Fibroblast of lung (primary cell): ENCODE results near the gene MTA2. TPM values are rescaled to one million over a fixed set of nuclear protein-coding genes. Genes with fewer than 3 reads are reported as not detected.

Experiments used
- DNase-seq, 2 donors: peaks; one replicate each; pipeline versions ENCODE4 v3.0.0 to v3.0.0-alpha.2; 2010; ENCODE audit warnings: low read depth in 2 of 2
- H2AFZ ChIP-seq: 2 replicates; pipeline ENCODE4 v1.5.1; 2012; ENCODE audit warnings: low read length, control low read depth, inconsistent platforms
- H3K27ac ChIP-seq: 2 replicates; pipeline ENCODE4 v1.5.1; 2011; ENCODE audit warnings: low read length, control low read depth; ENCODE audit not compliant: insufficient read depth
- H3K27me3 ChIP-seq: 2 replicates; pipeline ENCODE4 v1.5.1; 2011; ENCODE audit warnings: mild to moderate bottlenecking, low read length; ENCODE audit not compliant: control insufficient read depth, insufficient read depth
- H3K36me3 ChIP-seq: 2 replicates; pipeline ENCODE4 v1.5.1; 2011; ENCODE audit warnings: low read length; ENCODE audit not compliant: control insufficient read depth, insufficient read depth
- H3K4me1 ChIP-seq: 2 replicates; pipeline ENCODE4 v1.5.1; 2011; ENCODE audit warnings: low read length; ENCODE audit not compliant: control insufficient read depth, insufficient read depth; ENCODE audit errors: extremely low read depth
- H3K4me2 ChIP-seq: 2 replicates; pipeline ENCODE4 v1.5.1; 2011; ENCODE audit warnings: low read length, control low read depth; ENCODE audit not compliant: insufficient read depth; ENCODE audit errors: extremely low read depth
- H3K4me3 ChIP-seq, 4 experiments: fragments of 200-600 bp in 1 of 4; sonication (generic) in 1 of 4; replicated peaks in 1 of 4; 2 replicates each; pipeline ENCODE4 v1.5.1; 2011 to 2016; ENCODE audit warnings: low read length in 4 of 4, low read depth in 3 of 4, mild to moderate bottlenecking in 3 of 4, control low read depth in 2 of 4, inconsistent platforms in 1 of 4, mixed read lengths in 1 of 4; ENCODE audit not compliant: insufficient read depth in 1 of 4; ENCODE audit errors: control extremely low read depth in 1 of 4
- H3K79me2 ChIP-seq: 2 replicates; pipeline ENCODE4 v1.5.1; 2012; ENCODE audit warnings: mild to moderate bottlenecking, low read length, inconsistent platforms; ENCODE audit not compliant: control insufficient read depth, insufficient read depth
- H3K9ac ChIP-seq: 2 replicates; pipeline ENCODE4 v1.5.1; 2011; ENCODE audit warnings: mild to moderate bottlenecking, low read length, control low read depth; ENCODE audit not compliant: insufficient read depth
- H3K9me3 ChIP-seq: 2 replicates; pipeline ENCODE4 v1.5.1; 2012; ENCODE audit warnings: low read depth, low read length; ENCODE audit not compliant: control insufficient read depth, insufficient read depth
- H4K20me1 ChIP-seq: 2 replicates; pipeline ENCODE4 v1.5.1; 2011; ENCODE audit warnings: low read length; ENCODE audit not compliant: control insufficient read depth, insufficient read depth; ENCODE audit errors: extremely low read depth
- CTCF ChIP-seq, 2 donors: IDR thresholded peaks in 1 of 2; conservative IDR thresholded peaks in 1 of 2; 1 replicate in 1 of 2; 2 replicates in 1 of 2; pipeline ENCODE4 v1.5.1; 2011 to 2012; ENCODE audit warnings: low read length in 2 of 2, control low read depth in 1 of 2, inconsistent platforms in 1 of 2, low read depth in 1 of 2, mild to moderate bottlenecking in 1 of 2
- EZH2 ChIP-seq: IDR thresholded peaks from 2 replicates; pipeline ENCODE4 v1.5.1; 2012; ENCODE audit warnings: low read length, control low read depth, mild to moderate bottlenecking; ENCODE audit errors: missing control alignments
- polyA plus RNA-seq, 2 donors: library from polyadenylated mRNA; depleted of rRNA in 1 of 2; stranded (reverse) in 1 of 2; unstranded in 1 of 2; fragments of >200 nt; gene quantifications; 2 replicates each; pipeline ENCODE4 v1.2.1, GENCODE V29; 2011 to 2012; ENCODE audit warnings: missing spikeins in 1 of 2
- total RNA-seq: library from RNA; depleted of rRNA; stranded (reverse); fragments of >200 nt; gene quantifications from 2 replicates; pipeline ENCODE4 v1.2.1, GENCODE V29; 2014

MTA2 gene
- total and polyA plus RNA-seq, 2 donors (not counting 1 experiment from before 2014, with no cell fraction given), result 31.4 to 117 TPM

- Histone ChIP-seq H3K4me1 (peaks cover 12% of the 10 kb centered on the region), H3K27me3 (no peaks in the 10 kb centered on the region), H4K20me1 (no peaks in the 10 kb centered on the region), H3K27ac (peak within 1 kb of the TSS; percentile 83), H3K9ac (peak within 1 kb of the TSS; percentile 61), H3K4me2 (peak within 1 kb of the TSS; percentile 93), H2AFZ (peak within 1 kb of the TSS; percentile 79), H3K4me3 (peak within 1 kb of the TSS; percentile 69 to 87 (median 79)), H3K9me3 (no peaks in the 10 kb centered on the region), H3K79me2 (no peaks in the 10 kb centered on the region), H3K36me3 (peaks cover 11% of the 10 kb centered on the region)
- DNase-seq, result peak; percentile 74 to 92
- no peak for TF ChIP-seq EZH2
- peak; percentile 51 to 85 for TF ChIP-seq CTCF (conservative IDR thresholded peaks at IDR 0.05 in 1 of 2, IDR thresholded peaks at IDR 0.05 in 1 of 2; ENCODE audit: low read depth in 1 of 2, low read length in 2 of 2)
Observed at GRCh38 chr11:62612366-62613290, 11.0 kb upstream of the MTA2 start, which contains the start of the genes EML3 and ROM1. Gene EML3, minus strand, starts transcription at chr11:62612775. Its CDS starts 318 bp downstream, at chr11:62612457. Gene ROM1, plus strand, starts transcription at chr11:62613257. Its CDS starts 25 bp downstream, at chr11:62613282.

- H3K4me2 ChIP-seq, result peak overlapping the region; percentile 93
- no peaks in the 10 kb centered on the region for H3K79me2 ChIP-seq
- H3K27ac ChIP-seq, result peak overlapping the region; percentile 83
- H4K20me1 ChIP-seq, result no peaks in the 10 kb centered on the region
- TF ChIP-seq CTCF (conservative IDR thresholded peaks at IDR 0.05 in 1 of 2, IDR thresholded peaks at IDR 0.05 in 1 of 2; ENCODE audit: low read depth in 1 of 2, low read length in 2 of 2), result peak in 1 of 2 donors; percentile 7
- no peak for TF ChIP-seq EZH2
- H3K4me3 ChIP-seq, result peak overlapping the region; percentile 69 to 87 (median 79)
- no peaks in the 10 kb centered on the region for H3K9me3 ChIP-seq
- DNase-seq, result peak; percentile 74 to 78
- H3K27me3 ChIP-seq, result no peaks in the 10 kb centered on the region
- H3K9ac ChIP-seq, result peak overlapping the region; percentile 61
- H2AFZ ChIP-seq, result peak overlapping the region; percentile 79
- H3K4me1 ChIP-seq, result peaks cover 12% of the 10 kb centered on the region
- peaks cover 9% of the 10 kb centered on the region for H3K36me3 ChIP-seq
Observed at GRCh38 chr11:62611705-62612365, 10.2 kb upstream of the MTA2 start.
